Subcutaneous abdominal adipose tissue (tissue), 5 donors: ENCODE data around the gene SYT1.

Source experiments
- H3K27ac ChIP-seq: one replicate; pipeline ENCODE4 v1.7.0; 2013; ENCODE audit warnings: low read depth, mild to moderate bottlenecking, inconsistent platforms, low read length, moderate library complexity
- H3K27me3 ChIP-seq, 5 donors: one replicate each; pipeline ENCODE4 v1.7.0; 2013; ENCODE audit warnings: low read length in 5 of 5, inconsistent platforms in 1 of 5; ENCODE audit not compliant: control insufficient read depth in 5 of 5, insufficient read depth in 4 of 5
- H3K36me3 ChIP-seq, 5 donors: one replicate each; pipeline ENCODE4 v1.7.0; 2013; ENCODE audit warnings: low read length in 5 of 5; ENCODE audit not compliant: control insufficient read depth in 5 of 5, insufficient read depth in 5 of 5
- H3K4me1 ChIP-seq, 5 donors: one replicate each; pipeline ENCODE4 v1.7.0; 2013; ENCODE audit warnings: low read length in 5 of 5, mild to moderate bottlenecking in 3 of 5, moderate library complexity in 1 of 5; ENCODE audit not compliant: control insufficient read depth in 5 of 5, insufficient read depth in 5 of 5
- H3K4me3 ChIP-seq, 5 donors: one replicate each; pipeline ENCODE4 v1.7.0; 2013; ENCODE audit warnings: low read length in 5 of 5, low read depth in 1 of 5
- H3K9ac ChIP-seq, 5 donors: one replicate each; pipeline ENCODE4 v1.7.0; 2013; ENCODE audit warnings: low read length in 5 of 5, mild to moderate bottlenecking in 4 of 5, moderate library complexity in 3 of 5
- H3K9me3 ChIP-seq, 5 donors: one replicate each; pipeline ENCODE4 v1.7.0; 2013; ENCODE audit warnings: low read length in 5 of 5; ENCODE audit not compliant: control insufficient read depth in 5 of 5
- donor health status: healthy.
- donor health status: healthy.
- donor health status: healthy.
- donor health status: healthy.
- donor health status: healthy.

The SYT1 gene

GRCh38 chr12:79069009-79069408 lies 204.4 kb downstream of the SYT1 start:
- no peaks in the 10 kb centered on the region for H3K36me3 ChIP-seq
- no peaks in the 10 kb centered on the region for H3K27me3 ChIP-seq
- no peak overlapping the region for H3K4me3 ChIP-seq
- no peaks in the 10 kb centered on the region for H3K4me1 ChIP-seq
- H3K9me3 ChIP-seq = no peaks in the 10 kb centered on the region
- H3K27ac ChIP-seq = no peak overlapping the region
- H3K9ac ChIP-seq = no peak overlapping the region

- H3K27ac ChIP-seq = no peak overlapping the region
- no peaks in the 10 kb centered on the region for H3K36me3 ChIP-seq
- no peaks in the 10 kb centered on the region for H3K4me1 ChIP-seq
- H3K27me3 ChIP-seq = no peaks in the 10 kb centered on the region
- H3K9ac ChIP-seq = no peak overlapping the region
- no peaks in the 10 kb centered on the region for H3K9me3 ChIP-seq
- H3K4me3 ChIP-seq = no peak overlapping the region
These were observed 206.9 kb downstream of the SYT1 start for GRCh38 chr12:79071498-79071897.

DNA sequence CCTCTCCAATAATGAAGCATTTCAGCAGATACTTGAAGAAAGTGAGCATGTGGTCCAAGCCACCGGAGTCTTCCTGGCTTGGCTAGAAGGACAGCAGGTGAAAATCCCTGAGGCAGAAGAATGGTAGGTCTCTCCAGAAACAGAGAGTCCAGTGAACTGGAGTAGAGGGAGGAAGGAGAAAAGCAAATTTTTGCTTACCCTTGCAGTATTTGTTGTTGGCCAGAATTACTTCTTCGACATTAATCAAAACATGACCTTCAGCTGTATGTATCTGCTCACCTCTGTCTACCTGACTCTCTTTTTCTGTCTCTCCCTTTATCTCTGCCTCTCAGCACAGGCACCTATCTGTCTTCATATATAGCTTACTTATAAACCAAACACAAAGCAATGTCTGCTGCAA lies 208.9 kb downstream of the SYT1 start:
- no peaks in the 10 kb centered on the region for H3K36me3 ChIP-seq

GRCh38 chr12:79082595-79082994 lies 218.0 kb downstream of the SYT1 start:
- Histone ChIP-seq H3K4me1 (no peaks in the 10 kb centered on the region), H3K36me3 (no peaks in the 10 kb centered on the region), H3K27me3 (no peaks in the 10 kb centered on the region), H3K9me3 (no peaks in the 10 kb centered on the region), H3K4me3 (no peak overlapping the region), H3K27ac (no peak overlapping the region), H3K9ac (no peak overlapping the region)

More for the DNA sequence above, 208.9 kb downstream of the SYT1 start:
- no peaks in the 10 kb centered on the region for H3K27me3 ChIP-seq
- no peaks in the 10 kb centered on the region for H3K9me3 ChIP-seq
- no peak overlapping the region for H3K9ac ChIP-seq
- no peak overlapping the region for H3K27ac ChIP-seq
- H3K4me3 ChIP-seq = no peak overlapping the region
- H3K4me1 ChIP-seq = no peaks in the 10 kb centered on the region

DNA sequence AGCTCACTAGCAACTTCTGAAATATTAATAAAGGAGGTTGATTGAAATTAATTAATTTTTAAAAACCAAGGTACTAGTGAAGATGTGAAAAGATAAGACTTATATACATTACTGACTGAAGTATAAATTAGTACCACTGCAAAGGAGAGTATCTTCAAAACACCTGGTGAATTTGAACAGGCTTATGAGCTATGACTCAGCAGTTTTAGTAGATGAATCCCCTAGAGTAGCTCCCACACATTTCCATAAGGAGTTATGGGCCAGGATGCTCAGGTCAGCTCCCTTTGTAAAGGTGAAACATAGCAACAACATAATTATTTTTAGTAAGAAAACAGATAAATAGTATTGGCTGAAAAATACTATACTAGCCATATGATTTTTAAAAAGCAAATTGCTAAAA lies 218.6 kb downstream of the SYT1 start:
- Histone ChIP-seq H3K9ac (no peak overlapping the region), H3K4me3 (no peak overlapping the region), H3K9me3 (no peaks in the 10 kb centered on the region), H3K27me3 (no peaks in the 10 kb centered on the region), H3K27ac (no peak overlapping the region), H3K36me3 (no peaks in the 10 kb centered on the region), H3K4me1 (no peaks in the 10 kb centered on the region)

GRCh38 chr12:79085106-79085682 lies 220.6 kb downstream of the SYT1 start:
- no peaks in the 10 kb centered on the region for H3K36me3 ChIP-seq
- H3K4me1 ChIP-seq = no peaks in the 10 kb centered on the region
- H3K27me3 ChIP-seq = no peaks in the 10 kb centered on the region
- no peak overlapping the region for H3K9ac ChIP-seq
- H3K9me3 ChIP-seq = no peaks in the 10 kb centered on the region
- H3K4me3 ChIP-seq = no peak overlapping the region
- no peak overlapping the region for H3K27ac ChIP-seq

DNA sequence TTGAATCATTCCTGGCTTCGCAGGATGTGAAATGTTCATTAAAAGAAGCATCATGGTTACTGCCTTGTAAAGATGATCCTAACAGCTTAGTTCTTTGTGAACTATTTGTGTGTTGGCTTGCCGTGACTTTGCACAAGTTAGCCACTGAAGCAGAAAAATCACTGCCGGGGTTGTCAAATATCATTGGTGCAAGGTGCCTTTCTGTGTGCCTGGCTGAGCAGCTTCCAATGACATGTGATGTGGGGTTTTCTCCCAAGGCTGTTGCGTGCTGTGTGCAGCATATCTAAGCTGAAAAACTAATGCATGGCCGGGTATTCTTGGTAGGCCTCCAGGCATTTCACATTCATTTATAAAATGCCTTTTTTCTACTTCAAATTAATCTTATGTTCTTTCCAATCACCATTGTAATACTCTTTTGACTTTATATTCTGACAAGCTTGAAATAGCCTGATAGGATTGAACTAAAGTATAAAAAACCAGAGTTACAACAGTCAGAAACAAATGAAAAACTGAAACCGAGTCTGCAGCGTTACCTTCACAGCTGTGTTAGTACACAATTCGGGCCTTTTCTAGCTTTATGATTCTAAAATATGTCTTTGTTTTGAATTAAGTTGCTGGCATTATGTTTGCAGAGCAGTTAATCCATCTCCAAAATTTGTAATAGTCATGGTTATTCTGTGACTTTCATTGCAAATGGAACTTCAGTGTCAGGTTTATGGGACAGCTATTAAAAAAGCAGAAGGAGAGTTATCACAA lies 222.1 kb downstream of the SYT1 start:
- no peaks in the 10 kb centered on the region for H3K27me3 ChIP-seq
- H3K4me1 ChIP-seq = no peaks in the 10 kb centered on the region
- no peak overlapping the region for H3K9ac ChIP-seq
- H3K9me3 ChIP-seq = no peaks in the 10 kb centered on the region
- H3K36me3 ChIP-seq = no peaks in the 10 kb centered on the region
- no peak overlapping the region for H3K4me3 ChIP-seq
- no peak overlapping the region for H3K27ac ChIP-seq

GRCh38 chr12:79098530-79098929 lies 234.0 kb downstream of the SYT1 start:
- Histone ChIP-seq H3K4me1 (no peaks in the 10 kb centered on the region), H3K36me3 (no peaks in the 10 kb centered on the region), H3K9ac (no peak overlapping the region), H3K27me3 (no peaks in the 10 kb centered on the region), H3K4me3 (no peak overlapping the region), H3K9me3 (no peaks in the 10 kb centered on the region), H3K27ac (no peak overlapping the region)

DNA sequence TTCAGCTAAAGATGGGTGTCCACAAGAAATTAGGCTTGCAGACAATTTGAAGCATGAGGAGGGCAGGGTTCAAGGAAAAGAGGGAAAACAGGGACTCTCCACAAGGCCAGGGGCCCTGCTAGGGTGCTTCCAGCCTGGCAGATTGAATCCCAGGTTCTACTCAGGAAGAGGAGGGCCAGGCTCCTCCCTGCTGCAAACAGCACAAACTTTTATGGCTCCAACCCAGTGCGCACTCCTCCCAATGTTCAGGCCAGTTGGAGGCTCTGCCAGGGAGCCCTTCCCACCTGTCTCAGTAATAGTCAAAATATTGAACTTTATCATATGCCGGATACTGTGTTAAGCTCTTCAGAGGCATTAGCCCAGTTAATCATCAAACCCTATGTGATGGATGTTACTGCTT lies 244.4 kb downstream of the SYT1 start:
- no peak overlapping the region for H3K9ac ChIP-seq
- no peak overlapping the region for H3K27ac ChIP-seq
- no peaks in the 10 kb centered on the region for H3K36me3 ChIP-seq
- H3K9me3 ChIP-seq = no peaks in the 10 kb centered on the region
- no peak overlapping the region for H3K4me3 ChIP-seq
- H3K27me3 ChIP-seq = no peaks in the 10 kb centered on the region
- H3K4me1 ChIP-seq = no peaks in the 10 kb centered on the region

DNA sequence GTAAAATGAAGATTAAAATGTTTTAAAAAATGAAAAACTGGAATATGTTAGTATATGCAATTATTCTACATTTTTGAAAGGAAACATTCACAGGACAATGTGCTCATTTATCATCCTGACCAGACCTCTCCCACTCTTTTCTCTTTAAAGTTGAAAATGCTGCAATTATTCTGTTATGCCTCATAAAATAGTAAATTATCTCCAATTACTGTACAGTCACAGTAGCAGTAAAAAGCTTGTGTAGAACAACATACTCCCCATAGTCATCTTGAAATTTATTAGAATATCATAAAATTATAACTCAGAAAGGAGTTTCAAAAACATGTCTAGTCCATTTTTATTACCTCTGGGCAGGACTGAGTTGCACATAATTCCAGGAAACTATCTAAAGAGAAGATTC lies 250.3 kb downstream of the SYT1 start:
- Histone ChIP-seq H3K4me1 (no peaks in the 10 kb centered on the region), H3K27me3 (no peaks in the 10 kb centered on the region), H3K36me3 (no peaks in the 10 kb centered on the region), H3K27ac (no peak overlapping the region), H3K4me3 (no peak overlapping the region), H3K9ac (no peak overlapping the region), H3K9me3 (no peaks in the 10 kb centered on the region)
